HK-2 (cell line): Measurements from ENCODE around the gene FCHSD1.
A peak's percentile ranks its signal among the peaks of the same experiment; 100 is the strongest.

Source experiments
- DNase-seq: peaks from one replicate; pipeline ENCODE4 v3.0.0-alpha.2; 2018; ENCODE audit not compliant: unreplicated experiment

Gene FCHSD1

DNA sequence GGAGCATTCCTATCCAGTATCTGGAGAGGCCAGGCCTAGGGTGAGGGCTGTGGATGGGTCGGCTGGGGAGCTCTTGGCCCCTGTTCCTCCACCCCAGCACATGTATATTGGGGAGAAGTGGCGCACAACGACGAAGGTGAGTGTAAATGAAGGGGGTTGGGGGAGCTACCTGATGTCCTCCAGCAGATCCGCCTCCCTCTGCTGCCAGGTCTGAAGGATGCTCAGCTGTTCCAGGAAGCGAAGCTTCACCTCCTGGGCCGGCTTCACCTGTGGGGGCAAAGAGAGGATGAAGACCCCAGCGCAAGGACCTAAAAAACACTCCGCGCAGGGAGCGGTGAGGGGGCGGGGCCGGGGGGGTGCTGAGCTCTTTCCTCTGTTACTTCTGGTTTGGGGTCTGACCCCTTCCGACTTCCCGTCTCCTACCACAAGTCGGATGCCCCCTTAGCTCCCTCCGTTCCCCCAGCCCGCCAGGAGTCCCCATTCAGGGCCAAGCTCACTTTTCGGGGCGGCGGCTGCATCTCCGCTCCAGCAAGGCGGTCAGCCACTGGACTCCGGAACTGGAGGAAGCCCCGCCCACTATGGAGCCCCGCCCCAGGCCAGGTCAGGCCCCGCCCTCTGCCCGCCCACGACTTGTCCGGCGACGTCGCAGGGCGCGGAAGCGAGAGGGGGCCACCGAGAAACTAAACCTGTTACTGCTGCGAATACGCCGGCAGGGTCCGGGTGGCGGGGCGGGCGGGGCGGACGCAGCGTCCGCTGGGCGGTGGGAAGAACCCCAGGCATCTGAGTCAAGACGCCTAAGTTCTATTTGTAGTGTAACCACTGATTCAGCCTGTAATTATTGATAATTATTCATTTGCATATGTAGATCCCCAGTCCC lies at the start of gene FCHSD1:
Gene FCHSD1 (minus strand): TSS at position 568 of the 877 bp plus-strand sequence. CDS start 50 bp downstream, at position 518.
- DNase-seq, result peak; percentile 84

DNA sequence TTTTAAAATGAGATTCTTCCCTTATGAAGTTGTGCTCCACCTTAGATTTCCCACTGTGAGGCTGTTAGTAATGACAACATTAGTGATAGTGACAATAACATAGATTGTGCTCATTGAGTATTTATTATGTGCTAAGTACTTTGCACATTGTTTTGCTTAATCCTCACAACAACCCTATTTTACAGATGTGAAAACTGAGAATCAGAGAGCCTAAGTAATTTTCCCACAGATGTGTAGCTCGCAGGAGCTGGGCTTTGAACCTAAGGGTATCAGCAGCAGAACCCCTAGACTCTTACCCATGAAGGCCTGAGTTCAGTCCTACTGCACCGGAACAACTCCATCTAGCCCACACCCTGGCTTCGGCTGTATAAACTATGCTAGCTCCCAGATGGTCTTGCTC lies 46.4 kb upstream of the FCHSD1 start:
- no peak for DNase-seq

GRCh38 chr5:141696431-141696830 lies 45.2 kb upstream of the FCHSD1 start:
- DNase-seq, result no peak

- peak; percentile 61 for DNase-seq
Measured at GRCh38 chr5:141695627-141696215, 44.5 kb upstream of the FCHSD1 start.

- DNase-seq, result no peak
Measured at GRCh38 chr5:141694479-141694878, 43.3 kb upstream of the FCHSD1 start.

GRCh38 chr5:141692919-141693725 lies 41.9 kb upstream of the FCHSD1 start:
- DNase-seq, result peak; percentile 26

DNA sequence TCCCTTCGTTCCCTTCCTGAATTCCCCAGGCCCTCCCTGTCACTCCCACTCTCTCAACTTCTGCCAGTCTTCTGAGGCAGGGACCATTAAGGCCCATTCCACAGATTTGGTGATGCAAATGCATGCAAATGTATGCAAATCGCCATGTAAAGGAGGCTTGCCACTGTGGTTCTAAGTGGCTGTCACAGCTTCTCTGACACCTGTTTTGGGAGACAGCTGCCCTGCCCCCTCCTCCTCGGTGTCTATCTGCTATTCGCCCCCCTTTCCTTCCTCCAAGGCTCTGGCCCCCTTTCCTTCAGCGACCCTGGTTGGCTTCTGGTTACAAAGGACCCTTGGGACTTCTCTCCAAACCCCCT lies 41.3 kb upstream of the FCHSD1 start:
- DNase-seq, result no peak

GRCh38 chr5:141691867-141692532 lies 40.8 kb upstream of the FCHSD1 start:
- peak; percentile 85 for DNase-seq

DNA sequence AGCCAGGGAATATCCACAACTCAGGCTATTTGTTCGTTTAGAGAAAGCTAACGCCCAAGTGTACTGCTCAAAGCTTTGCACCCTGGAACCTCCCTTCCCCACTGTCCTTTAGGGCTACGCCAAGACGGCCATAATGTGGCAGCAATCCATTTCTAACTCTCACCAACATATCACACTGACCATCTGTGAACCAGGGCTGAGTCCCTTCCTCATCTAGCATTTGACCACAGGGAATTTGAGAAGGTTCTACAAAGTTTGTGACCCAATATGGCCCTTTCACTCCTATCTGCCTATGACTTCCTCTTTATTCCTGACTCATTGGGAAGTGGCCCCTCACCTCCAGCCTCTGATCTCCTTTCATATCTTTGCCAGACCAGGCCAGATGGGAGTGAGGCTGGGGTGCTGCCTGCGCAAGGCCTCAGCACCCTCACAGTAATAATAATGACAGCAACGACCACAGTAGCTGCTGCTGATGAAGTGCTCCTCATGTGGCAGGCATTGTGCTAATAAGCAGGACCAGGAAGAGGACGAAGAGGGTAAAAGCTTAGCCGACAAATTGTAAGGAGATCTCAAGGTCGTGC lies 40.2 kb upstream of the FCHSD1 start:
- no peak for DNase-seq

- DNase-seq, result no peak
Measured at GRCh38 chr5:141686648-141687416, 35.6 kb upstream of the FCHSD1 start.

- no peak for DNase-seq
Measured at GRCh38 chr5:141685591-141685990, 34.4 kb upstream of the FCHSD1 start.

DNA sequence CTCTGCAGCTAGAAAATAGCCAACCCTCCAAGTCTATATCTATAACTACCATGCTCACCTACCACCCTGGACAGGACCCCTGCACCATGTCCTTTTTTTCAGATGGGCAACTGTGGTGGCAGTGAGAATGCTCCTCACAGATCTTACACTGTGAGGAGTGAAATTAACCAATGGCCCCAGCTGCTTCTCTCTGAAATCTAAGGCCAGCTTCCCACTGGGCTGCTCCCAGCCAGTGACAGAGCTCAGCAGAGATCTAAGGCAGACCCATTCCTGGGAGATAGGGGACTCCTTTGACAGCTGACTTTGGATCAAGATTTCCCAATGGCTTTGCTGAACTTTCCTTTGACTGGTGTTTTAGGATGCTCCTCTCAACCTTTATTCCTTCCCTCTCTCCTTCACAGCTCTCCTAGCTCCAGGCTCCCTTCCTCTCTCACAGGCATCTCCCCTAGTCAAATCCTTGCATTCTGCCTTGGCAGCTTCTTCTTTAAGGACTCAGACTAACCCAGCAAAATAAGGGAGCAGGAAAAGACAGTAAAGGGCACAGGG lies 32.5 kb upstream of the FCHSD1 start:
- no peak for DNase-seq

- peak; percentile 84 for DNase-seq
Measured at GRCh38 chr5:141681695-141682641, 30.8 kb upstream of the FCHSD1 start, which contains the start of gene ARAP3. ARAP3 (minus strand) TSS chr5:141682230; CDS start chr5:141680486, 1,744 bp downstream.

DNA sequence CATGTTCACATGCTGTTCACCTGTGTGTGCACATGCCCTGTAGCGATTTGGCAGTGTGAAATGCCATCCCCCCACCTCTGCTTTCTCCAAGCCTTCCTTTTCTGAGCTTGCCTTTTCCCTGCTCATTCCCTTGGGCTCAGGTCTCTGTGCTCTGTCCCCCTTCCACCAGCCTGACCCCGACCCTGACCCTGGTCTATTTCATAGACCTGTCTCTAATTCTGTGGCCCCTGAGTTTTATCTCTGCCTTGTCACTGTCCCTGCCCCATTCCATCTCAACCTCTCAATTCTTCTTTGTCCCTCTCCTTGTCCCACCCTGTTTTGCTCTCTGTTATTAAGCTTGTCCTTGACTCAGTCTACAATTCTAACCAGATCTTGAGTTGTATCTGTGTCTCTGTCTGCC lies 30.1 kb upstream of the FCHSD1 start:
- no peak for DNase-seq

- DNase-seq, result peak; percentile 65
Measured at GRCh38 chr5:141680751-141681201, 29.6 kb upstream of the FCHSD1 start.

DNA sequence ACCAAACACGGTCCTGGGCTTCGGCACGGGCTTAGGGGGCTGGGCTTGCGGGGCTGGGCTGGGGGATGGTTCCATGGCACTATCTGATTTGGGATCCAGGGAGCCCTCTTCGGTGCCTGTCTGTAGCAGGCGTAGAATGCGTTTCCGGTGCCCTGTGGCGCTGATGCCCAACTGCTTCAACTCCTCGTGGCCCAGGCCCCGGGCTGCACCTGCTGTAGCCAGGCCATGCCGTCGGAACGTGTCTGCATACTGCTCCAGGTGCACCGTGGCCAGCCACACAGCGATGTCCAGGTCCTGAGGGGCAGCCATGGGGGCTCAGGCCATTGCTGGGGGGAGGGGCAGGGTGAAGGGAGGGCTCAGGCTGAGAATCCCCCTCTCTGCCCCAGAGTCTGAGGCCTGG lies 29.0 kb upstream of the FCHSD1 start:
- no peak for DNase-seq

DNA sequence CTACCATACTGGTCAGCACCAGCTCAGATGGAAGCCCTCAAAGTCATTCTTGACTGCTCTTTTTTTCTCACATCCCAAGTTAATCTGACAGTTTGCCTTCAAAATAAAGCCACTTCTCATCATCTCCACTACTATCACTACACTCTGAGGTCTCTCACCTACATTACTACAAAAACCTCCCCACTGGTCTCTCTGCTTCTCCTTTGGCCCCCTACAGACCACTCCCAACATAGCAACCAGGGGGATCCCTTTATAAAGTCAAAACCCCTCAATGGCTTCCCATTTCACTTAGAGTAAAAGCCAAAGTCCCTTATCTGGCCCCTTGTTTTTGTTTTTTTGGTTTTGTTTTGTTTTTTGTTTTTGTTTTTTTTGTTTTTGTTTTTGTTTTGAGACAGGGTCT lies 26.2 kb upstream of the FCHSD1 start:
- DNase-seq, result no peak

DNA sequence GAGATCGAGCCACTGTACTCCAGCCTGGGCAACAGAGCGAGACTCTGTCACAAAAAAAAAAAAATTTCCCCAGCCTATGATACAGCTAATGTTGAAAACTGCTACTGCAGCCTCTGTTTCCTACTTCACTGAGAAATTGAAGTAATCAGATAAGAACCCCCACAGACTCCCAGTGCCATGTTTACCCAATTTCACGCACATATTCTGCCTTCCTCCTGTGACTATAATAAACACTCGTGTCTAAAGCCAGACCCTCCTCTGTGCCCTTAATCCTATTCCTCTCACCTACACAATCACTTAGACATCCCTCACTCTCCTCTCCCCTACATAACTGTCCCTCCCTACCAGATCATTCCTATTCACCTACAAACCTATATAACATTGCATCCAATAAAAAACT lies 24.5 kb upstream of the FCHSD1 start:
- no peak for DNase-seq

DNA sequence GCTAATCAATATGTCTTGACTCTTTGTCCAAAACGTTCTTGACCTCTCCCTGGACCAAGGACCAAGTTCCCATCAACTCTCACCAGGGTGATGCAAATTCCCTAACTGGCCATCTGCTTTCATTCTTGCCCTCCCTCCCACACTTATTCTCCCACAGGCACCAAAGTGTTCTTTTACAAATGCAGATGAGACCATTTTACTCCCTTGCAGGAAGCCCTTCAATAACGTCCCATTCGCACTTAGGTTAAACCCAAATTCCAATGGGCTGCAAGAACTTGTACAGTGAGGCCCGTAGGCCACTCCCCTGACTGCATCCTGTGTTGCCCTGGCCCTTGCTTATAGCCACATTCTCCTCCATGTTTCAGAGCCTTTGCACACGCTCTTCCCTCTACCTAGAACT lies 23.5 kb upstream of the FCHSD1 start:
- DNase-seq, result no peak
